GM10266 (cell line): Measurements from ENCODE around the gene RPS4Y1.
A peak's percentile ranks its signal among the peaks of the same experiment; 100 is the strongest.

Source experiments
- DNase-seq: peaks from one replicate; pipeline ENCODE4 v3.0.0; 2012; ENCODE audit errors: extremely low spot score
- TF ChIP-seq, protein P1 (sequence below): IDR thresholded peaks from 2 replicates; pipeline ENCODE4 v1.5.1; 2012; ENCODE audit warnings: mild to moderate bottlenecking, low read depth; ENCODE audit not compliant: control insufficient read depth, insufficient read depth; ENCODE audit errors: missing control alignments

Gene RPS4Y1

DNA sequence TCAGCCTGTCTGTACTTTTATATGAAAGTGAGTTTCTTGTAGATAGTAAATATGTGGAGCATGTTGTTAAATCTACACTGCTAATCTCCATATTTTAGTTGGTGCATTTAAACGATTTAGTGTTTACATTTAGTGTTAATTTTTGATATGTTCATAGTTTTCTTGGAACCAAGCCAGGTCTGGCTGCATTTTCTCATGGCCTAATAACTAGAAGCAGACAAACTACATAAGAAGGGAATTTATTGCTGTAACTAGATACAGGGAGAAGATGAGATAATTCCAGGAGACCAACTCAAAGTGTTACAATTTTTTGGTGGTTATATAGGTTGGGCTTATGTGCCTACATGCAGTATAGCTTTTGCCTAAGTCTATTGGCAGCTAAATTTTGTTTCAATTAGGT, 32.8 kb downstream of the RPS4Y1 start:
- DNase-seq: no peak
- TF ChIP-seq, protein P1, sequence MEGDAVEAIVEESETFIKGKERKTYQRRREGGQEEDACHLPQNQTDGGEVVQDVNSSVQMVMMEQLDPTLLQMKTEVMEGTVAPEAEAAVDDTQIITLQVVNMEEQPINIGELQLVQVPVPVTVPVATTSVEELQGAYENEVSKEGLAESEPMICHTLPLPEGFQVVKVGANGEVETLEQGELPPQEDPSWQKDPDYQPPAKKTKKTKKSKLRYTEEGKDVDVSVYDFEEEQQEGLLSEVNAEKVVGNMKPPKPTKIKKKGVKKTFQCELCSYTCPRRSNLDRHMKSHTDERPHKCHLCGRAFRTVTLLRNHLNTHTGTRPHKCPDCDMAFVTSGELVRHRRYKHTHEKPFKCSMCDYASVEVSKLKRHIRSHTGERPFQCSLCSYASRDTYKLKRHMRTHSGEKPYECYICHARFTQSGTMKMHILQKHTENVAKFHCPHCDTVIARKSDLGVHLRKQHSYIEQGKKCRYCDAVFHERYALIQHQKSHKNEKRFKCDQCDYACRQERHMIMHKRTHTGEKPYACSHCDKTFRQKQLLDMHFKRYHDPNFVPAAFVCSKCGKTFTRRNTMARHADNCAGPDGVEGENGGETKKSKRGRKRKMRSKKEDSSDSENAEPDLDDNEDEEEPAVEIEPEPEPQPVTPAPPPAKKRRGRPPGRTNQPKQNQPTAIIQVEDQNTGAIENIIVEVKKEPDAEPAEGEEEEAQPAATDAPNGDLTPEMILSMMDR: no peak

DNA sequence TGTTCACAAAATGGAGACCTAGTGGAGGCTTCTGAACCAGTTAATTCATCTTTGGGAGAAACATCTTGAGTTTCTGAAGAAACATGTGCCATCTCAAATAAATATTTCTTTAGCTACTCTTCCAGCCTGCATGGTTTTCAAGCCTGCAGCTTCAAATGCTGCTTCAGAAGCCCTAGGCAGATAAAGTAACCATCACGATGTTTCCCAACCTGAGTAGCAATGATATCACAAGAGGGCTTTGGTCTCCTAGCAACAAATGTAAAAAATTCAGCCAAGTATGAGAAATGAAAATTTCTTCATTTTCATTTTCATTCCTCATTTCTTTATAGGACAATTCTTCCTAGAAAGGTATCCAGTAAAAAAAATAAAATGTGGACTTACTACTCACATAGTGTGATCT, 42.2 kb downstream of the RPS4Y1 start:
- TF ChIP-seq, protein P1: no peak
- no peak for DNase-seq

DNA sequence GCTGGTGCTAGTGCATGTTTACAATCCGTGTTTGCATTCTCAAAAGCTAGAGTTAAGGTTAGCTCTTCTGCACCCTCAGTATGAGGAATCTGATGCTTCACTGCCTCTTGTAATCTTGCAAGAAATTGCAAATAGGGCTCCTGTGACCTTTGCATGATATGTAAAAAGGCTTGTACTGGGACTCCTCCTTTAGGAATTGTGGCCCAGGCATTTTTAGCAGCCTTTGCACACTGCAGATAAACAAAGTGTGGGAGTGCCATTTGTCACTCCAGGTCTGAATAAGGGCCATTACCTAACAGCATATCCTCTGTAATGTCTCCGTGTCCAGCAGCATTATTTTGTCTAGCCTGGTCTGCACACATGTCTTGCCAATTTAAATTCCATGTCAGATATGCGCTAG, 44.5 kb downstream of the RPS4Y1 start:
- no peak for DNase-seq
- TF ChIP-seq, protein P1: no peak

DNA sequence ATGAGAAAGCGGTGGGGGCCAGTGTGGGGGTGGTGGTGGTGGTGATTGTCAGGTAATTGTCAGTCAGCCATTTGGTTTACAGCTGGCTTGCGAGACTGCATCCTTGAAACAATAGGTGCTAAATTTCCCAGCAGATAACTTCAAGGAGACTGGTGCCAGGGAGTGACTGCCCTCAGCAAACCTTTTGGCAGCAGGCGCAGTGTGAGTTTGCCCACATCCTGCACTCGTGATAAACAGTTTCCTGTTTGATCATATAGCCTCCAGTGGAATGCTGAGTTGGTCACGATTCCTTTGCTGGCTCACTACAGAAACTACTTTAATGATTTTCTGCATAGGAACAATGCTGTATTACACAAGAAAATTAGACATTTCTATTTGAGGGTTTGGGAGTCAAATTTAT, 46.0 kb downstream of the RPS4Y1 start:
- TF ChIP-seq, protein P1: no peak
- DNase-seq: no peak

DNA sequence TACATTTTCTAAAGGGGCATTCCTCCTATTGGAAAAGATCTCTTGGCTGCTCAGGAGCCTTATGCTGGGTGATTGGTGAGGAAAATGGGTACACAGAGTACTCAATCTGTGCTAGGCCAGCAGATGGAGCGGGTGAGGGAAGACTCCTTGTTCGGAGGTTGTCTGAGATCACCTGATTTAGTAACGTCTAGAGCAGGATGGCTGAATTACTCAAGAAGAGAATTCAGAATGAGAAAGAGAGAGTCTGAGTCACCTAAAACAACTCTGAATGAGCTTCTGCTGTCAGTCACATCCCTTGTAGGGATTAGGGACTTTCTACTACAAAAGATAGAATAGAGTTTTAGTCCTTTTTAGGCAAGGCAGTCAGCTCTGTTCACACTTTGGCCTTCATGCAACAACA, 46.6 kb downstream of the RPS4Y1 start:
- peak; percentile 19 for DNase-seq
- TF ChIP-seq, protein P1: peak; percentile 15

DNA sequence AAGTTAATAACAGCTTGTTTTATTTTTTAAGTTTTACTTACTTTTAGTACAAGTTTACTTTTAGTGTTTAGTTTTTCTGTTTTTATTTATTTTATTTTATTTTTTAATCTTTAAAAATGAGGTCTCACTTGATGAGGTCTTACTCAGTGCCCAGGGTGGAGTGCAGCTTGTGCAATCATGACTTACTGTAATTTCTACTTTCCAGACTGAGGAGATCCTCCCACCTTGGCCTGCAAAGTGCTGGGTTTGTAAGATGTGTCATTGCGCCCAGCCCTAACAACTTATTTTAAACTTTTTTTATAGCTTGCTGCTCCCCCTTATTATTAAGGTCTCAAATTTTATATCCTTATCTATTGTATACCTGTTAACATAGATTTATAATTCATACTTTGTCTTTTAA, 52.1 kb downstream of the RPS4Y1 start:
- TF ChIP-seq, protein P1: no peak
- DNase-seq: no peak

DNA sequence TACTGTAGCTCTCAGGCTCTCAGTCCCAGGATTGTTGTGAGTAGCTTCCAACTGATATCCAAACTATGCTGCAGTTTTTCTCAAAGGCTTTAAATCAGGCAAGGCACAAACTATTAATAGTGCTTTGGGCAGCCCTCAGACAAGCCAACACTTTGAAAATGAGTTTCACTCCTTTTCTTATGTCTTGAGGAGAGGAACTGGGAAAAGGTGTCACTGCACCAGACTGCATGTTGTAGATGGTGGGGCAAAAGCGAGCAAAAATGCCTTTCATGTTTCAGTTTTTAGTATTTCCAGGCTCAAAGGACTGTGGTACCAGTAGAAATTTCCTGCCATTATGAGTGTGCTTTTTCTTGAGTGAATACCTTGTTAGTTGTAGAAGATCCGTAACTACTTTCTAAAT, 54.6 kb downstream of the RPS4Y1 start:
- TF ChIP-seq, protein P1: no peak
- peak; percentile 3 for DNase-seq
